Upper lobe of right lung (tissue), 1 donor: ENCODE measurements around the gene KCNQ2. TPM values are rescaled to one million over a fixed set of nuclear protein-coding genes. Genes with fewer than 3 reads are reported as not detected.

Source experiments
- ATAC-seq: fragments of 200-7000 bp; cut with Tn5 transposase; one replicate; pipeline ENCODE4 v1.9.1; 2020; ENCODE audit warnings: mild to moderate bottlenecking, moderate library complexity
- DNase-seq: peaks from one replicate; pipeline ENCODE4 v3.0.0-alpha.2; 2020
- H3K27ac ChIP-seq: fragments of 200-600 bp; one replicate; pipeline ENCODE4 v1.8.0; 2022
- H3K27me3 ChIP-seq: fragments of 200-600 bp; one replicate; pipeline ENCODE4 v1.8.0; 2022; ENCODE audit warnings: mild to moderate bottlenecking
- H3K36me3 ChIP-seq: fragments of 200-600 bp; one replicate; pipeline ENCODE4 v1.8.0; 2022
- H3K4me1 ChIP-seq: fragments of 200-600 bp; one replicate; pipeline ENCODE4 v1.8.0; 2022
- H3K4me3 ChIP-seq: fragments of 200-600 bp; one replicate; pipeline ENCODE4 v1.8.0; 2022; ENCODE audit warnings: mild to moderate bottlenecking
- H3K9me3 ChIP-seq: fragments of 200-600 bp; one replicate; pipeline ENCODE4 v1.8.0; 2022
- CTCF ChIP-seq: fragments of 200-600 bp; IDR thresholded peaks from one replicate; pipeline ENCODE4 v1.8.0; 2022; ENCODE audit warnings: antibody characterized with exemption
- intact Hi-C: fragments of 100-400 bp; cut with DNase I; formaldehyde crosslinking; loops from one replicate; pipeline ENCODE4 v1.11.0; 2022
- total RNA-seq: library from RNA; stranded (reverse); fragmentation: NEBNext Ultra II Directional; extraction: Animal tissue kit (Norgen Biotek cat#: 25700); gene quantifications from one replicate; pipeline ENCODE4 v1.2.1, GENCODE V29; 2021
- donor health status: DM: no; HTN: yes; CAD: no; lungs with severe emphysema.

KCNQ2 gene
- total RNA-seq, 1 donor from 2014 or later, result not detected

- Histone ChIP-seq H3K36me3 (no peaks in the 10 kb centered on the region), H3K4me1 (peaks cover 8% of the 10 kb centered on the region), H3K27ac (no peak overlapping the region), H3K4me3 (no peak overlapping the region), H3K27me3 (peaks cover 47% of the 10 kb centered on the region), H3K9me3 (no peaks in the 10 kb centered on the region)
- intact Hi-C loops, result no loop called here
- no peak for DNase-seq
- no peak for TF ChIP-seq CTCF
- ATAC-seq, result no peak
These were observed 21.1 kb upstream of the KCNQ2 start for GRCh38 chr20:63493563-63494020.

- peaks cover 8% of the 10 kb centered on the region for H3K4me1 ChIP-seq
- H3K27ac ChIP-seq, result no peak overlapping the region
- no peak for DNase-seq
- no peaks in the 10 kb centered on the region for H3K9me3 ChIP-seq
- H3K4me3 ChIP-seq, result no peak overlapping the region
- peaks cover 45% of the 10 kb centered on the region for H3K27me3 ChIP-seq
- intact Hi-C loops, result no loop called here
- H3K36me3 ChIP-seq, result no peaks in the 10 kb centered on the region
- TF ChIP-seq CTCF, result no peak
- no peak for ATAC-seq
These were observed 20.5 kb upstream of the KCNQ2 start for GRCh38 chr20:63492982-63493381.

GRCh38 chr20:63492518-63492917 is 20.1 kb upstream of the KCNQ2 start:
- Histone ChIP-seq H3K27me3 (peaks cover 45% of the 10 kb centered on the region), H3K4me1 (peaks cover 8% of the 10 kb centered on the region), H3K27ac (no peak overlapping the region), H3K9me3 (no peaks in the 10 kb centered on the region), H3K36me3 (no peaks in the 10 kb centered on the region), H3K4me3 (no peak overlapping the region)
- no peak for DNase-seq
- intact Hi-C loops, result no loop called here
- no peak for TF ChIP-seq CTCF
- ATAC-seq, result no peak

- Histone ChIP-seq H3K27ac (no peak overlapping the region), H3K9me3 (no peaks in the 10 kb centered on the region), H3K4me3 (no peak overlapping the region), H3K4me1 (peaks cover 8% of the 10 kb centered on the region), H3K36me3 (no peaks in the 10 kb centered on the region), H3K27me3 (peaks cover 42% of the 10 kb centered on the region)
- DNase-seq (no peak), ATAC-seq (no peak)
- intact Hi-C loops, result no loop called here
- no peak for TF ChIP-seq CTCF
These were observed 19.3 kb upstream of the KCNQ2 start for GRCh38 chr20:63491635-63492230.

- Histone ChIP-seq H3K4me3 (no peak overlapping the region), H3K36me3 (no peaks in the 10 kb centered on the region), H3K27me3 (peaks cover 43% of the 10 kb centered on the region), H3K27ac (no peak overlapping the region), H3K9me3 (no peaks in the 10 kb centered on the region), H3K4me1 (peaks cover 3% of the 10 kb centered on the region)
- intact Hi-C loops, result no loop called here
- DNase-seq (no peak), ATAC-seq (no peak)
- no peak for TF ChIP-seq CTCF
These were observed 18.6 kb upstream of the KCNQ2 start for GRCh38 chr20:63491078-63491477.

- DNase-seq (no peak), ATAC-seq (no peak)
- no peaks in the 10 kb centered on the region for H3K4me1 ChIP-seq
- H3K4me3 ChIP-seq, result no peak overlapping the region
- H3K9me3 ChIP-seq, result no peaks in the 10 kb centered on the region
- H3K36me3 ChIP-seq, result no peaks in the 10 kb centered on the region
- peaks cover 47% of the 10 kb centered on the region for H3K27me3 ChIP-seq
- no peak overlapping the region for H3K27ac ChIP-seq
- no peak for TF ChIP-seq CTCF
- intact Hi-C loops, result no loop called here
These were observed 18.0 kb upstream of the KCNQ2 start for GRCh38 chr20:63490416-63490815.
